HepG2 (cell line): ENCODE data around the gene PIGA. TPM values are rescaled to one million over a fixed set of nuclear protein-coding genes. Genes with fewer than 3 reads are reported as not detected.

Experiments
- ATAC-seq: fragments of 200-7000 bp; cut with Tn5 transposase; 3 replicates; pipeline ENCODE4 v1.9.1; 2020; ENCODE audit warnings: mild to moderate bottlenecking, moderate library complexity
- BruUV-seq: library from RNA; stranded (reverse); fragments of 400-500 nt; replicated peaks from 2 replicates; lab custom pipeline; 2021; lab: Mats Ljungman, UMichigan
- CTCF ChIA-PET: fragments of 300-600 bp; formaldehyde crosslinking; extraction: SDS; loops from one replicate; lab custom pipeline; 2021; ENCODE audit warnings: low total read pairs, inconsistent platforms, low intra/inter-chr PET ratio; lab: Yijun Ruan, JAX
- POLR2A ChIA-PET: fragments of 350-600 bp; sonication (Branson Sonifier 250); formaldehyde crosslinking; loops from one replicate; lab custom pipeline; 2020; ENCODE audit warnings: antibody characterized with exemption, inconsistent platforms; lab: Yijun Ruan, JAX
- DNase-seq: peaks from one replicate; pipeline ENCODE4 v3.0.0-alpha.2; 2015; ENCODE audit warnings: low spot score
- FAIRE-seq: peaks from 3 replicates; lab custom pipeline; 2011; peaks lifted over from hg19 to GRCh38; lab: Jason Lieb, UNC
- H2AFZ ChIP-seq: one replicate; pipeline ENCODE4 v1.6.1; 2011; ENCODE audit warnings: low read length, inconsistent platforms
- H3K27ac ChIP-seq: fragments of 300-600 bp; 3 replicates; pipeline ENCODE4 v1.8.0; 2011; ENCODE audit warnings: mixed run types, mild to moderate bottlenecking, mixed read lengths, low read length, inconsistent platforms; ENCODE audit not compliant: insufficient read depth; ENCODE audit errors: extremely low read length
- H3K27me3 ChIP-seq, 2 experiments: fragments of 200-600 bp in 1 of 2; 2 replicates in 1 of 2; 3 replicates in 1 of 2; pipeline versions ENCODE4 v1.6.0 to v1.8.0; 2011; ENCODE audit warnings: low read length in 2 of 2, mild to moderate bottlenecking in 2 of 2, moderate library complexity in 2 of 2, inconsistent platforms in 1 of 2; ENCODE audit not compliant: insufficient read depth in 2 of 2, control insufficient read depth in 1 of 2
- H3K36me3 ChIP-seq, 2 experiments: fragments of 200-600 bp in 1 of 2; replicated peaks in 1 of 2; 2 replicates in 1 of 2; 3 replicates in 1 of 2; pipeline versions ENCODE4 v1.5.1 to v1.8.0; 2011; ENCODE audit warnings: low read length in 2 of 2, inconsistent platforms in 1 of 2; ENCODE audit not compliant: insufficient read depth in 2 of 2, control insufficient read depth in 1 of 2
- H3K4me1 ChIP-seq: 2 replicates; pipeline ENCODE4 v1.5.1; 2012; ENCODE audit warnings: low read length, inconsistent platforms; ENCODE audit not compliant: insufficient read depth
- H3K4me2 ChIP-seq: 2 replicates; pipeline ENCODE4 v1.6.0; 2011; ENCODE audit warnings: low read depth, low read length, inconsistent platforms
- H3K4me3 ChIP-seq, 3 experiments: fragments of 200-600 bp in 1 of 3; sonication (generic), shearing (Covaris generic) in 1 of 3; replicated peaks in 1 of 3; 2 replicates each; pipeline ENCODE4 v1.5.1; 2011 to 2016; ENCODE audit warnings: low read length in 3 of 3, inconsistent platforms in 2 of 3, low read depth in 2 of 3, mild to moderate bottlenecking in 2 of 3, control low read depth in 1 of 3, mixed read lengths in 1 of 3; ENCODE audit not compliant: insufficient read depth in 1 of 3
- H3K79me2 ChIP-seq: one replicate; pipeline ENCODE4 v1.6.1; 2011; ENCODE audit warnings: low read length, inconsistent platforms; ENCODE audit not compliant: insufficient read depth
- H3K9ac ChIP-seq: 2 replicates; pipeline ENCODE4 v1.6.0; 2011; ENCODE audit warnings: mild to moderate bottlenecking, low read depth, low read length, inconsistent platforms; ENCODE audit not compliant: insufficient read depth
- H3K9me3 ChIP-seq: 2 replicates; pipeline ENCODE4 v1.5.1; 2012; ENCODE audit warnings: mild to moderate bottlenecking, low read length
- H4K20me1 ChIP-seq: 2 replicates; pipeline ENCODE4 v1.6.0; 2011; ENCODE audit warnings: inconsistent platforms, mild to moderate bottlenecking, low read length, moderate library complexity; ENCODE audit not compliant: insufficient read depth
- ELF4 ChIP-seq: sonication (generic); formaldehyde crosslinking; IDR thresholded peaks from 2 replicates; pipeline ENCODE4 v1.5.0; 2020; ENCODE audit warnings: missing genetic modification reagents, mild to moderate bottlenecking, moderate library complexity, borderline replicate concordance
- HNRNPLL ChIP-seq: fragments of 200-400 bp; formaldehyde crosslinking; IDR thresholded peaks from 2 replicates; pipeline ENCODE4 v1.6.1; 2017; ENCODE audit warnings: mild to moderate bottlenecking, low read depth, low read length; ENCODE audit not compliant: poor library complexity, severe bottlenecking
- KLF6 ChIP-seq: IDR thresholded peaks from 2 replicates; pipeline ENCODE4 v1.8.0; 2016; ENCODE audit warnings: missing biosample characterization, missing genetic modification reagents
- MED8 ChIP-seq: sonication (generic); formaldehyde crosslinking; IDR thresholded peaks from 2 replicates; pipeline ENCODE4 v1.8.1; 2023; ENCODE audit warnings: mild to moderate bottlenecking, missing genetic modification reagents; ENCODE audit not compliant: insufficient replicate concordance
- MEF2D ChIP-seq: sonication (generic); formaldehyde crosslinking; IDR thresholded peaks from 2 replicates; pipeline ENCODE4 v1.5.1; 2020; ENCODE audit warnings: mild to moderate bottlenecking, missing genetic modification reagents
- MEIS1 ChIP-seq: sonication (generic); formaldehyde crosslinking; IDR thresholded peaks from 2 replicates; pipeline ENCODE4 v1.9.0; 2021; ENCODE audit warnings: mild to moderate bottlenecking, missing genetic modification reagents, moderate library complexity, borderline replicate concordance
- MTF2 ChIP-seq: sonication (generic); formaldehyde crosslinking; IDR thresholded peaks from 2 replicates; pipeline ENCODE4 v1.5.0; 2020; ENCODE audit warnings: missing genetic modification reagents, borderline replicate concordance
- NPAS2 ChIP-seq: sonication (generic); formaldehyde crosslinking; IDR thresholded peaks from 2 replicates; pipeline ENCODE4 v1.8.0; 2022; ENCODE audit warnings: mild to moderate bottlenecking, missing genetic modification reagents, borderline replicate concordance
- RFX5 ChIP-seq: IDR thresholded peaks from 2 replicates; pipeline ENCODE4 v1.6.1; 2011; ENCODE audit warnings: low read depth, low read length, improper control_type of control experiment
- RXRA ChIP-seq: sonication (generic); formaldehyde crosslinking; IDR thresholded peaks from 2 replicates; pipeline ENCODE4 v1.5.1; 2020; ENCODE audit warnings: missing genetic modification reagents
- ZNF17 ChIP-seq: sonication (generic); formaldehyde crosslinking; IDR thresholded peaks from 2 replicates; pipeline ENCODE4 v1.5.0; 2020; ENCODE audit warnings: mild to moderate bottlenecking, missing genetic modification reagents
- ZNF546 ChIP-seq: sonication (generic); formaldehyde crosslinking; conservative IDR thresholded peaks from 2 replicates; pipeline ENCODE4 v1.8.1; 2023; ENCODE audit warnings: mild to moderate bottlenecking, missing genetic modification reagents
- WGBS: methylation state at CpG from one replicate; pipeline ENCODE4 v1.1.6; 2017; ENCODE audit warnings: low lambda C conversion rate; 5-methylcytosine and 5-hydroxymethylcytosine counted together
- in situ Hi-C: cut with HindIII; loops from 2 replicates; pipeline ENCODE4 v1.10.0; 2017; ENCODE audit warnings: low pct_unique_long_range_greater_than_20kb; ENCODE audit not compliant: extremely low pct_ligation_motif_present
- intact Hi-C: fragments of 100-400 bp; cut with micrococcal nuclease; formaldehyde crosslinking; loops from one replicate; pipeline ENCODE4 v1.10.0; 2022; ENCODE audit not compliant: unreplicated experiment
- polyA plus RNA-seq, 8 experiments: library from polyadenylated mRNA; depleted of rRNA in 3 of 8; stranded (reverse) in 7 of 8; unstranded in 1 of 8; fragments of >200 nt; fragmentation: Illumina TruSeq in 4 of 8; extraction: Trizol in 4 of 8; gene quantifications; 2 replicates each; pipeline versions ENCODE4 v1.2.1 to v1.2.3, GENCODE V29; 2011 to 2016; ENCODE audit warnings: low read depth in 4 of 8, missing spikeins in 1 of 8, mixed read lengths in 1 of 8; ENCODE audit not compliant: insufficient read depth in 1 of 8
- total RNA-seq, 5 experiments: library from RNA; depleted of rRNA; stranded (reverse); fragments of >200 nt; fragmentation: Illumina TruSeq; extraction: Trizol; gene quantifications; 2 replicates each; pipeline ENCODE4 v1.2.3, GENCODE V29; 2016; ENCODE audit warnings: low read depth in 1 of 5
- TF ChIP-seq, protein P1 (sequence below): sonication (generic); formaldehyde crosslinking; IDR thresholded peaks from 2 replicates; pipeline ENCODE4 v1.4.0; 2020; ENCODE audit warnings: missing genetic modification reagents
- TF ChIP-seq, protein P2 (sequence below): sonication (generic); formaldehyde crosslinking; IDR thresholded peaks from 2 replicates; pipeline ENCODE4 v1.4.0; 2020; ENCODE audit warnings: missing genetic modification reagents
- TF ChIP-seq, protein P3 (sequence below): sonication (generic); formaldehyde crosslinking; IDR thresholded peaks from 2 replicates; pipeline ENCODE4 v1.5.0; 2020; ENCODE audit warnings: missing genetic modification reagents

The PIGA gene
- total and polyA plus RNA-seq, 2 of the 13 experiments (the other 11 are each of a cell fraction or from before 2014, with no cell fraction given) = 6.0 to 13.0 TPM

DNA sequence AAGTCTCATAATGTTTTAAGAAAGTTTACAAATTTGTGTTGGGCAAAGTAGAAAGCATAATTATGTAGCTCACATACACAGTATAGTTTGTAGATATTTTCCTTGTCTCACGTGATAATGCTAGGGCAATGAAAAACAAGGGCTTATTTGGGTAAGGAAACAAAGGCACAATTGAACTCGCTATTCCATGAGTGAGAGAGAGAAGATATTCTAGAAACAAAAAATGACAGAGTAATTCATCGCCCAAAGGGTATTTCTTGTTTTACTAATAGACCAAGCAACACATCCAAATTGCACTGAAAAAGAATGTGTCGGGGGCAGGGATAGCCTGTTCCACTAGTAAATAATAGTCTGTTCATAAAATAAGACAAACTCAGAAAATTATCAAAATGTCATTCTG lies 16.2 kb downstream of the PIGA start:
- no TSS peak for BruUV-seq
- no peak overlapping the region for H3K9ac ChIP-seq
- H3K27me3 ChIP-seq = no peaks in the 10 kb centered on the region
- peaks cover 0 to 3% of the 10 kb centered on the region in 2 experiments; a peak in 1 of 5 replicates for H3K36me3 ChIP-seq
- in situ Hi-C loops = no loop called here
- no peak overlapping the region for H3K4me3 ChIP-seq
- ChIA-PET POLR2A (no interaction called here), CTCF (no interaction called here)
- H3K4me2 ChIP-seq = no peak overlapping the region
- TF ChIP-seq HNRNPLL = no peak
- TF ChIP-seq MTF2 = no peak
- TF ChIP-seq ZNF17 (CRISPR knock-in tag) = no peak
- TF ChIP-seq MEF2D = no peak
- no peak for TF ChIP-seq ZNF546 (CRISPR knock-in tag)
- no peak for FAIRE-seq
- no peaks in the 10 kb centered on the region for H3K79me2 ChIP-seq
- no peaks in the 10 kb centered on the region for H3K4me1 ChIP-seq
- no peaks in the 10 kb centered on the region for H3K9me3 ChIP-seq
- H2AFZ ChIP-seq = no peak overlapping the region
- WGBS = 97% methylated on average over 4 of the region's 4 CpGs
- no peak overlapping the region for H3K27ac ChIP-seq
- no peak for DNase-seq
- H4K20me1 ChIP-seq = no peaks in the 10 kb centered on the region
- ATAC-seq = no peak
- intact Hi-C loops = no loop called here

DNA sequence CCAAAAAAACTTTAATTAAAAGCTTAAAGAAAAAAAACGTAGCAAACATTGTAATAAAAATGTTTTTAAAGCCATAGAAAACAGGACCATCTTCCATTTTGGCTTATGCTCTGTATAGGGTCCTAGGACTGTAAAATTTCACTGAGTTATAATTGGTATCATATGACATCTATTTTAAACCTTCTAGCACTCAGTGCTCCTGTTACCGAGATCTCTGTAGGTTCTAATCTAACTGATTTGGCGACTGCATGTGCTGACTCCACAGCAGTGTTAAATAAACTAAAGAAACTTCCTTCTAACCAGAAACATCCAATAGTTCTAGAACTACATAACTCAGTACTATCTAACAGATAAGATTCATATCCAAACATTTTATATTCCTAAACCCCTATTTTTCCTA lies 19.8 kb downstream of the PIGA start, which contains the start of gene ASB11:
Gene ASB11 (minus strand): TSS at position 132 of the 400 bp plus-strand sequence. CDS start 35 bp downstream, at position 97.
- no peak within 1 kb of the TSS for H3K9ac ChIP-seq
- ATAC-seq (no peak), DNase-seq (no peak), FAIRE-seq (no peak)
- H3K79me2 ChIP-seq = no peaks in the 10 kb centered on the region
- H3K9me3 ChIP-seq = no peaks in the 10 kb centered on the region
- no peaks in the 10 kb centered on the region for H4K20me1 ChIP-seq
- no peak within 1 kb of the TSS for H2AFZ ChIP-seq
- no peaks in the 10 kb centered on the region for H3K27me3 ChIP-seq
- in situ Hi-C loops (no loop called here), intact Hi-C loops (no loop called here)
- no peaks in the 10 kb centered on the region; a peak in 1 of 5 replicates for H3K36me3 ChIP-seq
- H3K4me3 ChIP-seq = no peak within 1 kb of the TSS
- ChIA-PET POLR2A (no interaction called here), CTCF (no interaction called here)
- H3K27ac ChIP-seq = no peak within 1 kb of the TSS
- H3K4me2 ChIP-seq = no peak within 1 kb of the TSS
- no TSS peak for BruUV-seq
- WGBS = 56% methylated on average over 3 of the region's 3 CpGs
- no peaks in the 10 kb centered on the region for H3K4me1 ChIP-seq
- TF ChIP-seq NPAS2 (CRISPR knock-in tag) (no peak), RFX5 (no peak), RXRA (CRISPR knock-in tag) (no peak), ELF4 (CRISPR knock-in tag) (no peak), KLF6 (CRISPR knock-in tag) (no peak), MEIS1 (CRISPR knock-in tag) (no peak), MED8 (CRISPR knock-in tag) (no peak)
- TF ChIP-seq, protein P1, sequence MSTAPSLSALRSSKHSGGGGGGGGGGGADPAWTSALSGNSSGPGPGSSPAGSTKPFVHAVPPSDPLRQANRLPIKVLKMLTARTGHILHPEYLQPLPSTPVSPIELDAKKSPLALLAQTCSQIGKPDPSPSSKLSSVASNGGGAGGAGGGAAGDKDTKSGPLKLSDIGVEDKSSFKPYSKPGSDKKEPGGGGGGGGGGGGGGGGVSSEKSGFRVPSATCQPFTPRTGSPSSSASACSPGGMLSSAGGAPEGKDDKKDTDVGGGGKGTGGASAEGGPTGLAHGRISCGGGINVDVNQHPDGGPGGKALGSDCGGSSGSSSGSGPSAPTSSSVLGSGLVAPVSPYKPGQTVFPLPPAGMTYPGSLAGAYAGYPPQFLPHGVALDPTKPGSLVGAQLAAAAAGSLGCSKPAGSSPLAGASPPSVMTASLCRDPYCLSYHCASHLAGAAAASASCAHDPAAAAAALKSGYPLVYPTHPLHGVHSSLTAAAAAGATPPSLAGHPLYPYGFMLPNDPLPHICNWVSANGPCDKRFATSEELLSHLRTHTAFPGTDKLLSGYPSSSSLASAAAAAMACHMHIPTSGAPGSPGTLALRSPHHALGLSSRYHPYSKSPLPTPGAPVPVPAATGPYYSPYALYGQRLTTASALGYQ (CRISPR knock-in tag) = no peak
- TF ChIP-seq, protein P2, sequence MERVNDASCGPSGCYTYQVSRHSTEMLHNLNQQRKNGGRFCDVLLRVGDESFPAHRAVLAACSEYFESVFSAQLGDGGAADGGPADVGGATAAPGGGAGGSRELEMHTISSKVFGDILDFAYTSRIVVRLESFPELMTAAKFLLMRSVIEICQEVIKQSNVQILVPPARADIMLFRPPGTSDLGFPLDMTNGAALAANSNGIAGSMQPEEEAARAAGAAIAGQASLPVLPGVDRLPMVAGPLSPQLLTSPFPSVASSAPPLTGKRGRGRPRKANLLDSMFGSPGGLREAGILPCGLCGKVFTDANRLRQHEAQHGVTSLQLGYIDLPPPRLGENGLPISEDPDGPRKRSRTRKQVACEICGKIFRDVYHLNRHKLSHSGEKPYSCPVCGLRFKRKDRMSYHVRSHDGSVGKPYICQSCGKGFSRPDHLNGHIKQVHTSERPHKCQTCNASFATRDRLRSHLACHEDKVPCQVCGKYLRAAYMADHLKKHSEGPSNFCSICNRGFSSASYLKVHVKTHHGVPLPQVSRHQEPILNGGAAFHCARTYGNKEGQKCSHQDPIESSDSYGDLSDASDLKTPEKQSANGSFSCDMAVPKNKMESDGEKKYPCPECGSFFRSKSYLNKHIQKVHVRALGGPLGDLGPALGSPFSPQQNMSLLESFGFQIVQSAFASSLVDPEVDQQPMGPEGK (CRISPR knock-in tag) = no peak
- TF ChIP-seq, protein P3, sequence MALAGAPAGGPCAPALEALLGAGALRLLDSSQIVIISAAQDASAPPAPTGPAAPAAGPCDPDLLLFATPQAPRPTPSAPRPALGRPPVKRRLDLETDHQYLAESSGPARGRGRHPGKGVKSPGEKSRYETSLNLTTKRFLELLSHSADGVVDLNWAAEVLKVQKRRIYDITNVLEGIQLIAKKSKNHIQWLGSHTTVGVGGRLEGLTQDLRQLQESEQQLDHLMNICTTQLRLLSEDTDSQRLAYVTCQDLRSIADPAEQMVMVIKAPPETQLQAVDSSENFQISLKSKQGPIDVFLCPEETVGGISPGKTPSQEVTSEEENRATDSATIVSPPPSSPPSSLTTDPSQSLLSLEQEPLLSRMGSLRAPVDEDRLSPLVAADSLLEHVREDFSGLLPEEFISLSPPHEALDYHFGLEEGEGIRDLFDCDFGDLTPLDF = no peak
